ENCODE results near the gene GYG1. TPM values are rescaled to one million over a fixed set of nuclear protein-coding genes. Genes with fewer than 3 reads are reported as not detected.
A peak's percentile ranks its signal among the peaks of the same experiment; 100 is the strongest.

GYG1 gene
- total RNA-seq, 2 experiments from 2014 or later: 44.5 to 46.5 TPM

GRCh38 chr3:148992635-148993255, 1.4 kb downstream of the GYG1 start:
- no peak for DNase-seq
- no peaks in the 10 kb centered on the region for H3K27me3 Mint-ChIP-seq
- H3K36me3 Mint-ChIP-seq (ENCODE audit: low read depth): peaks cover 36% of the 10 kb centered on the region
- ChIA-PET POLR2A (interaction anchor here (1.0 to 4.4 kb wide), 12 partner anchors 10 to 137 kb away, joined by 3 to 49 read pairs (median 6); partner anchors contain the start of gene HPS3), CTCF (interaction anchor here (0.8 to 1.4 kb wide), 2 partner anchors 8 to 93 kb away, joined by 3 to 4 read pairs; no protein-coding TSS in a partner anchor)
- peak overlapping the region; percentile 60 for H3K27ac Mint-ChIP-seq
- H3K4me3 Mint-ChIP-seq: peak overlapping the region; percentile 73
- H3K4me1 Mint-ChIP-seq: peaks cover 32% of the 10 kb centered on the region
- H3K9me3 Mint-ChIP-seq: no peaks in the 10 kb centered on the region

GRCh38 chr3:148997623-148998022, 6.3 kb downstream of the GYG1 start:
- DNase-seq: no peak
- Mint-ChIP-seq H3K27ac (no peak overlapping the region), H3K4me1 (peaks cover 48% of the 10 kb centered on the region), H3K36me3 (ENCODE audit: low read depth) (peaks cover 69% of the 10 kb centered on the region), H3K4me3 (no peak overlapping the region), H3K9me3 (no peaks in the 10 kb centered on the region), H3K27me3 (no peaks in the 10 kb centered on the region)
- POLR2A ChIA-PET: interaction anchor here (1.7 to 4.4 kb wide), 2 partner anchors 12 to 19 kb away, joined by 3 to 20 read pairs; no protein-coding TSS in a partner anchor
- CTCF ChIA-PET: no interaction called here

GRCh38 chr3:148998297-148998696, 7.0 kb downstream of the GYG1 start:
- ChIA-PET CTCF (interaction anchor here (0.9 kb wide), 1 partner anchor 43 kb away, joined by 3 read pairs; no protein-coding TSS in a partner anchor), POLR2A (interaction anchor here (1.7 to 4.4 kb wide), 2 partner anchors 12 to 19 kb away, joined by 3 to 20 read pairs; no protein-coding TSS in a partner anchor)
- no peaks in the 10 kb centered on the region for H3K27me3 Mint-ChIP-seq
- H3K9me3 Mint-ChIP-seq: no peaks in the 10 kb centered on the region
- no peak overlapping the region for H3K4me3 Mint-ChIP-seq
- peaks cover 69% of the 10 kb centered on the region for H3K36me3 Mint-ChIP-seq (ENCODE audit: low read depth)
- H3K4me1 Mint-ChIP-seq: peaks cover 42% of the 10 kb centered on the region
- peak overlapping the region; percentile 80 for H3K27ac Mint-ChIP-seq
- DNase-seq: no peak

GRCh38 chr3:148998715-148999423, 7.5 kb downstream of the GYG1 start:
- DNase-seq: no peak
- ChIA-PET POLR2A (interaction anchor here (0.6 to 6.2 kb wide), 4 partner anchors 7 to 44 kb away, joined by 3 to 49 read pairs (median 12); partner anchors contain the start of gene GYG1), CTCF (interaction anchor here (0.9 kb wide), 1 partner anchor 43 kb away, joined by 3 read pairs; no protein-coding TSS in a partner anchor)
- Mint-ChIP-seq H3K27me3 (no peaks in the 10 kb centered on the region), H3K27ac (peak overlapping the region; percentile 80), H3K36me3 (ENCODE audit: low read depth) (peaks cover 68% of the 10 kb centered on the region), H3K4me1 (peaks cover 41% of the 10 kb centered on the region), H3K4me3 (peak overlapping the region; percentile 31), H3K9me3 (no peaks in the 10 kb centered on the region)

GRCh38 chr3:148999806-149000205, 8.5 kb downstream of the GYG1 start:
- Mint-ChIP-seq H3K27me3 (no peaks in the 10 kb centered on the region), H3K27ac (peak overlapping the region; percentile 53), H3K36me3 (ENCODE audit: low read depth) (peaks cover 63% of the 10 kb centered on the region), H3K4me3 (no peak overlapping the region), H3K4me1 (peaks cover 49% of the 10 kb centered on the region), H3K9me3 (no peaks in the 10 kb centered on the region)
- DNase-seq: no peak
- ChIA-PET CTCF (interaction anchor here (1.5 kb wide), 1 partner anchor 30 kb away, joined by 3 read pairs; no protein-coding TSS in a partner anchor), POLR2A (interaction anchor here (4.4 to 6.2 kb wide), 2 partner anchors 8 to 10 kb away, joined by 20 to 49 read pairs; partner anchors contain the start of gene GYG1)

GRCh38 chr3:149000206-149000745, 8.9 kb downstream of the GYG1 start:
- H3K9me3 Mint-ChIP-seq: no peaks in the 10 kb centered on the region
- H3K4me1 Mint-ChIP-seq: peaks cover 51% of the 10 kb centered on the region
- no peak overlapping the region for H3K4me3 Mint-ChIP-seq
- H3K27ac Mint-ChIP-seq: no peak overlapping the region
- peaks cover 58% of the 10 kb centered on the region for H3K36me3 Mint-ChIP-seq (ENCODE audit: low read depth)
- DNase-seq: no peak
- H3K27me3 Mint-ChIP-seq: no peaks in the 10 kb centered on the region
- ChIA-PET CTCF (interaction anchor here (0.8 to 1.5 kb wide), 2 partner anchors 8 to 30 kb away, joined by 3 to 4 read pairs; no protein-coding TSS in a partner anchor), POLR2A (interaction anchor here (4.4 to 6.2 kb wide), 2 partner anchors 9 to 10 kb away, joined by 20 to 49 read pairs; partner anchors contain the start of gene GYG1)

GRCh38 chr3:149001727-149002126, 10.4 kb downstream of the GYG1 start:
- no peak for DNase-seq
- Mint-ChIP-seq H3K9me3 (no peaks in the 10 kb centered on the region), H3K27ac (no peak overlapping the region), H3K36me3 (ENCODE audit: low read depth) (peaks cover 53% of the 10 kb centered on the region), H3K27me3 (no peaks in the 10 kb centered on the region), H3K4me1 (peaks cover 50% of the 10 kb centered on the region), H3K4me3 (no peak overlapping the region)
- ChIA-PET CTCF (no interaction called here), POLR2A (interaction anchor here (1.6 to 6.2 kb wide), 3 partner anchors 8 to 10 kb away, joined by 4 to 49 read pairs (median 20); partner anchors contain the start of gene GYG1)

GRCh38 chr3:149003653-149004305, 12.4 kb downstream of the GYG1 start:
- no peak overlapping the region for H3K4me3 Mint-ChIP-seq
- ChIA-PET CTCF (no interaction called here), POLR2A (interaction anchor here (1.0 to 6.2 kb wide), 2 partner anchors 8 to 12 kb away, joined by 3 to 49 read pairs; partner anchors contain the start of gene GYG1)
- H3K9me3 Mint-ChIP-seq: no peaks in the 10 kb centered on the region
- H3K4me1 Mint-ChIP-seq: peaks cover 51% of the 10 kb centered on the region
- DNase-seq: peak; percentile 54
- H3K36me3 Mint-ChIP-seq (ENCODE audit: low read depth): peaks cover 56% of the 10 kb centered on the region
- no peaks in the 10 kb centered on the region for H3K27me3 Mint-ChIP-seq
- H3K27ac Mint-ChIP-seq: peak overlapping the region; percentile 65

- Mint-ChIP-seq H3K9me3 (no peaks in the 10 kb centered on the region), H3K4me3 (no peak overlapping the region), H3K4me1 (peaks cover 51% of the 10 kb centered on the region), H3K27me3 (no peaks in the 10 kb centered on the region), H3K27ac (no peak overlapping the region), H3K36me3 (ENCODE audit: low read depth) (peaks cover 55% of the 10 kb centered on the region)
- POLR2A ChIA-PET: interaction anchor here (1.0 to 6.2 kb wide), 2 partner anchors 9 to 13 kb away, joined by 3 to 49 read pairs; partner anchors contain the start of gene GYG1
- CTCF ChIA-PET: no interaction called here
- no peak for DNase-seq
Measured at GRCh38 chr3:149004622-149005021, 13.3 kb downstream of the GYG1 start.

GRCh38 chr3:149005416-149005815, 14.1 kb downstream of the GYG1 start:
- CTCF ChIA-PET: no interaction called here

GRCh38 chr3:149007567-149008257, 16.4 kb downstream of the GYG1 start:
- Mint-ChIP-seq H3K27me3 (no peaks in the 10 kb centered on the region), H3K4me3 (no peak overlapping the region), H3K27ac (no peak overlapping the region), H3K9me3 (no peaks in the 10 kb centered on the region), H3K36me3 (ENCODE audit: low read depth) (peaks cover 60% of the 10 kb centered on the region), H3K4me1 (peaks cover 55% of the 10 kb centered on the region)
- POLR2A ChIA-PET: interaction anchor here (0.7 kb wide), 1 partner anchor 15 kb away, joined by 3 read pairs; no protein-coding TSS in a partner anchor
- no peak for DNase-seq
- CTCF ChIA-PET: no interaction called here

More at GRCh38 chr3:149005416-149005815, 14.1 kb downstream of the GYG1 start:
- Mint-ChIP-seq H3K9me3 (no peaks in the 10 kb centered on the region), H3K27me3 (no peaks in the 10 kb centered on the region), H3K36me3 (ENCODE audit: low read depth) (peaks cover 55% of the 10 kb centered on the region), H3K4me3 (no peak overlapping the region), H3K4me1 (peaks cover 51% of the 10 kb centered on the region), H3K27ac (no peak overlapping the region)
- no peak for DNase-seq
- POLR2A ChIA-PET: interaction anchor here (6.2 kb wide), 1 partner anchor 14 kb away, joined by 49 read pairs; the partner anchor contains the start of gene GYG1

Data from activated CD4-positive, alpha-beta memory T cell treated with anti-CD3 and anti-CD28 coated beads, Interleukin-2, amount 10 ng/mL, durations not matched to agents 7 days and 5 days (primary cell).